ENCODE results near the gene TSPAN18. TPM values are rescaled to one million over a fixed set of nuclear protein-coding genes. Genes with fewer than 3 reads are reported as not detected.
A peak's percentile ranks its signal among the peaks of the same experiment; 100 is the strongest.

TSPAN18 gene
- total and polyA plus RNA-seq, 2 experiments from 2014 or later, result 0.20 to 0.54 TPM

DNA sequence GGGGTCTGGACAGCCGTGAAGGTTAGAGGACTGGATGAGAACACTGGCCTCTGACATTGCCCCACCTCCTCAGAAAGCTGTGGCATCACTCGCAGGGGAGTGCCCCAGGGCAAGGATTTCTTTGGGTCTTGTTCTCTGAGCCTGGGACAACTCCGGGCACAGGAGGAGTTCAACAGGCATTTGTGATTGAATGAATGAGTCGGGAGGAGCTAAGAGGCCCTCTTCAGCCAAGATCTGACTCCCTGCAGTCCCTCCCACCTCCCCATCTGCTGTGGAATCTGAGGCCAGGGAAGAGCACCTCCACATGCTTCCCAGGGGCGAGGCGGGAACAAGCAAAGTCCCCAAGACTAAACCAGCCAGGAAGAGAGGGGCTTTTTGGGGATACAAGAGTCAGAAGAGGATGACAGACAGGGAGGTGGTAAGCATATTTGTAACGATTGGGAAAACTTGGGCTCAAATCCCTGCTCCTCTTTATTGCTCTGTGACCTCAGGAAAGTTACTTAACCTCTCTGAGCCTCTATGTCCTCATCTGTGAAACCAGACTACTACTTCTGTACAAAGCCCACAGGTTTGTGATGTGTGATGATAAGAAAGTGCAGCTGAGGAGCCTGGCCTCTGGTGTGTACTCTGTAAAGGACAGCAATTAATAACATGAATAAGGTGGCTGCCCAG lies 217.6 kb downstream of the TSPAN18 start:
- in situ Hi-C loops (cut with MboI), result loop anchor here (10.0 to 25.0 kb wide), 3 partner anchors 150 to 843 kb away; partner anchors contain the start of gene SYT13
- Histone ChIP-seq H3F3A (ENCODE audit: insufficient read depth) (0 out of 2 replicates have a peak, but pooled peaks cover 3% of the 10 kb centered on the region), H3K9me3 (ENCODE audit: low read depth) (no peaks in the 10 kb centered on the region), H3K27me3 (replicated peaks; ENCODE audit: insufficient read depth) (no peaks in the 10 kb centered on the region), H2AFZ (no peak overlapping the region), H3K79me2 (ENCODE audit: insufficient read depth) (peaks cover 32% of the 10 kb centered on the region), H3K9ac (no peak overlapping the region), H3K4me3 (no peak overlapping the region), H3K36me3 (ENCODE audit: low read depth) (no peaks in the 10 kb centered on the region), H4K20me1 (ENCODE audit: insufficient read depth) (no peaks in the 10 kb centered on the region; the same call in 1 of the 2 replicates), H3K27ac (no peak overlapping the region), H3K4me2 (ENCODE audit: unreplicated experiment) (no peak overlapping the region), H3K9me2 (ENCODE audit: insufficient read depth) (no peaks in the 10 kb centered on the region), H3K4me1 (ENCODE audit: insufficient read depth) (no peaks in the 10 kb centered on the region)
- DNase-seq, result no peak
- WGBS, 2 experiments (ENCODE audit: low coverage in 1 of 2, low lambda C conversion rate in 2 of 2, missing lambda C conversion rate in 2 of 2), result 71 to 74% methylated on average over 7 of the region's 7 CpGs
- TF ChIP-seq EZH2phosphoT487 (IDR thresholded peaks at IDR 0.05; ENCODE audit: insufficient read depth, low read depth) (no peak), EZH2 (IDR thresholded peaks at IDR 0.05; ENCODE audit: insufficient read depth, poor library complexity, severe bottlenecking) (no peak)

DNA sequence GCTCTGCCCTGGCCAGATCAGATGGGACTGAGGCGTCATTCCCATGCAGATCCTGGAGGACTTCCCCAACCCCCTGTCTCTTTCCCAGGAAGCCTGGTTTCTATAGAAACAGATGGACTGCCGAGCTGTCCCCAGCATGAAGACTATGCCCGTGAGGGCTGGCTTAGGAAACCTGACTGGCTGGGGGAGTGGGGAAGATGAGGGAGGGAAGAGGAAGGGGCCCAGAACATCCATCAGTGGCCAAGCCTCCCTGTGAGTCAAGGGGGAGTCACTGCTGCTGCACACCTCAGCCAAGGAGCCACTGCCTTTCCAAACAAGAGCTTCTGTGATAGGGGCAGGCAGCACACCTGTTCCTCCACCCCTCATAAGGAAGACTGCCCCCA lies 218.1 kb downstream of the TSPAN18 start:
- in situ Hi-C loops (cut with MboI), result loop anchor here (10.0 to 25.0 kb wide), 3 partner anchors 150 to 842 kb away; partner anchors contain the start of gene SYT13
- H3F3A ChIP-seq (ENCODE audit: insufficient read depth), result 0 out of 2 replicates have a peak, but pooled peaks cover 3% of the 10 kb centered on the region
- H3K27me3 ChIP-seq (replicated peaks; ENCODE audit: insufficient read depth), result no peaks in the 10 kb centered on the region
- H3K4me3 ChIP-seq, result no peak overlapping the region
- H4K20me1 ChIP-seq (ENCODE audit: insufficient read depth), result no peaks in the 10 kb centered on the region; the same call in 1 of the 2 replicates
- DNase-seq, result no peak
- H2AFZ ChIP-seq, result no peak overlapping the region
- no peak overlapping the region for H3K9ac ChIP-seq
- no peak overlapping the region for H3K4me2 ChIP-seq (ENCODE audit: unreplicated experiment)
- no peak overlapping the region for H3K27ac ChIP-seq
- H3K9me2 ChIP-seq (ENCODE audit: insufficient read depth), result no peaks in the 10 kb centered on the region
- no peaks in the 10 kb centered on the region for H3K9me3 ChIP-seq (ENCODE audit: low read depth)
- H3K4me1 ChIP-seq (ENCODE audit: insufficient read depth), result no peaks in the 10 kb centered on the region
- 63 to 83% methylated on average over 3 of the region's 3 CpGs for WGBS, 2 experiments (ENCODE audit: low coverage in 1 of 2, low lambda C conversion rate in 2 of 2, missing lambda C conversion rate in 2 of 2)
- peaks cover 33% of the 10 kb centered on the region for H3K79me2 ChIP-seq (ENCODE audit: insufficient read depth)
- TF ChIP-seq EZH2 (IDR thresholded peaks at IDR 0.05; ENCODE audit: insufficient read depth, poor library complexity, severe bottlenecking), result no peak
- no peaks in the 10 kb centered on the region for H3K36me3 ChIP-seq (ENCODE audit: low read depth)

DNA sequence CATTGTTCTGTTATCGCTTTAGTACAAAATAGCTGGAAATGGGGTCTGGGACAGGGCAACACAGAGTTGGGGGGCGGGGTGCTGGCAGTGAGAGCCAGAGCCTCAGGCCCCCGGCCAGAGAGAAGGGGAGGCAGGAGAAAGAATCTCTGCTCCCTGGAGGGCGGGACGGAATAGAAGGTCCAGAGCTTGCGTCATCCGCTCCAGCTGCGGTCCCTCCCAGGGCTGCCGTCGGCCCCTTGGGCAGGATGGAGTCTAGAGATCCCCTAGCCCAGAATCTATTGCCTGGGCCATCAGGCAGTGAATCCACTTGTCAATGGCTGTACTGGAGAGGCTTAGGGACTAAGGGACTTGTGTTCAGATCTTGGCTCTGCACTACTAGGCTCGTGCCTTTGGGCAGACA lies 218.9 kb downstream of the TSPAN18 start:
- no peak overlapping the region for H3K4me3 ChIP-seq
- H3K79me2 ChIP-seq (ENCODE audit: insufficient read depth), result peaks cover 33% of the 10 kb centered on the region
- H3K9me2 ChIP-seq (ENCODE audit: insufficient read depth), result no peaks in the 10 kb centered on the region
- no peaks in the 10 kb centered on the region for H3F3A ChIP-seq (ENCODE audit: insufficient read depth)
- no peak overlapping the region for H3K9ac ChIP-seq
- H3K4me1 ChIP-seq (ENCODE audit: insufficient read depth), result no peaks in the 10 kb centered on the region
- H3K9me3 ChIP-seq (ENCODE audit: low read depth), result no peaks in the 10 kb centered on the region
- H3K4me2 ChIP-seq (ENCODE audit: unreplicated experiment), result no peak overlapping the region
- H3K27ac ChIP-seq, result no peak overlapping the region
- 56% methylated on average over 11 of the region's 11 CpGs for WGBS, 2 experiments (ENCODE audit: low coverage in 1 of 2, low lambda C conversion rate in 2 of 2, missing lambda C conversion rate in 2 of 2)
- TF ChIP-seq EZH2phosphoT487 (IDR thresholded peaks at IDR 0.05; ENCODE audit: insufficient read depth, low read depth) (no peak), EZH2 (IDR thresholded peaks at IDR 0.05; ENCODE audit: insufficient read depth, poor library complexity, severe bottlenecking) (no peak)
- H3K27me3 ChIP-seq (replicated peaks; ENCODE audit: insufficient read depth), result no peaks in the 10 kb centered on the region
- in situ Hi-C loops (cut with MboI), result loop anchor here (10.0 to 25.0 kb wide), 3 partner anchors 149 to 842 kb away; partner anchors contain the start of gene SYT13
- DNase-seq, result no peak
- H4K20me1 ChIP-seq (ENCODE audit: insufficient read depth), result no peaks in the 10 kb centered on the region; the same call in 1 of the 2 replicates
- H2AFZ ChIP-seq, result no peak overlapping the region
- H3K36me3 ChIP-seq (ENCODE audit: low read depth), result no peaks in the 10 kb centered on the region

DNA sequence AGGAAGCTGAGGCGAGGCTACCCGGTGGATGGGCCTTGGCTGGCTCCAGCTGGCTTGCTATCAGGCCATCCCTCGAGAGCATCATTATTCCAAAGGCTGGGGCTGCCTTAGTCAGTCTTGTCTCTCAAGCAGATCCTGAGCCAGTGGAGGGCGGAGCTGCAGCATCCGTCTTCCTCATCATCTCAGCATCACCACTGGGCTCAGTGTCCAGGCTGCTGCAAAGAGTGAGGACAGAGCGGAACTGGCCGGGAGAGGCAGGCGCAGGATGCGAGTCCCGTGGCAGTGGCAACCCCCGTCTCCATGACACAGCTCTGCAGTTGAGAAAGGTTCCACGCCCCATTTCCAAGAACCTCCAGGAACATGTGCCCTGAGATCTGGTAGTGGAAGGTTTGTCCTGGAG lies 219.5 kb downstream of the TSPAN18 start:
- no peak overlapping the region for H3K27ac ChIP-seq
- TF ChIP-seq EZH2phosphoT487 (IDR thresholded peaks at IDR 0.05; ENCODE audit: insufficient read depth, low read depth), result no peak
- no peak for TF ChIP-seq EZH2 (IDR thresholded peaks at IDR 0.05; ENCODE audit: insufficient read depth, poor library complexity, severe bottlenecking)
- H3K9ac ChIP-seq, result no peak overlapping the region
- no peaks in the 10 kb centered on the region for H3K9me2 ChIP-seq (ENCODE audit: insufficient read depth)
- in situ Hi-C loops (cut with MboI), result loop anchor here (10.0 to 25.0 kb wide), 3 partner anchors 149 to 841 kb away; partner anchors contain the start of gene SYT13
- H4K20me1 ChIP-seq (ENCODE audit: insufficient read depth), result no peaks in the 10 kb centered on the region; the same call in 1 of the 2 replicates
- peaks cover 3% of the 10 kb centered on the region; the same call in 1 of the 2 replicates for H3F3A ChIP-seq (ENCODE audit: insufficient read depth)
- H3K4me1 ChIP-seq (ENCODE audit: insufficient read depth), result no peaks in the 10 kb centered on the region
- H3K9me3 ChIP-seq (ENCODE audit: low read depth), result no peaks in the 10 kb centered on the region
- no peaks in the 10 kb centered on the region for H3K27me3 ChIP-seq (replicated peaks; ENCODE audit: insufficient read depth)
- no peaks in the 10 kb centered on the region for H3K36me3 ChIP-seq (ENCODE audit: low read depth)
- DNase-seq, result peak; percentile 78
- no peak overlapping the region for H3K4me3 ChIP-seq
- H2AFZ ChIP-seq, result no peak overlapping the region
- peaks cover 33% of the 10 kb centered on the region for H3K79me2 ChIP-seq (ENCODE audit: insufficient read depth)
- H3K4me2 ChIP-seq (ENCODE audit: unreplicated experiment), result no peak overlapping the region
- WGBS, 2 experiments (ENCODE audit: low coverage in 1 of 2, low lambda C conversion rate in 2 of 2, missing lambda C conversion rate in 2 of 2), result 37 to 40% methylated on average over 11 of the region's 12 CpGs

All from GM23248 (cell line).